ENCODE measurements around the gene LRSAM1. TPM values are rescaled to one million over a fixed set of nuclear protein-coding genes. Genes with fewer than 3 reads are reported as not detected.

Gene LRSAM1
- total and polyA plus RNA-seq, 2 donors from 2014 or later, result 15.8 to 24.6 TPM

GRCh38 chr9:127529671-127530070 lies 78.4 kb downstream of the LRSAM1 start:
- TF ChIP-seq CTCF (IDR thresholded peaks at IDR 0.05; ENCODE audit: borderline replicate concordance, extremely low read depth, insufficient read depth), result no peak
- intact Hi-C loops (cut with DNase I), result no loop called here
- H3K4me1 ChIP-seq (ENCODE audit: control insufficient read depth in 2 of 3, insufficient read depth in 2 of 3, low read depth in 1 of 3, low read length in 3 of 3), result peaks cover 0 to 3% (median 0%) of the 10 kb centered on the region in 3 donors
- H3K27ac ChIP-seq (ENCODE audit: low read depth in 2 of 2, low read length in 2 of 2), result no peak overlapping the region
- H3K4me3 ChIP-seq (ENCODE audit: low read length in 3 of 3), result no peak overlapping the region
- FAIRE-seq, result no peak
- H3K9ac ChIP-seq (ENCODE audit: low read length in 3 of 3), result no peak overlapping the region
- no peaks in the 10 kb centered on the region for H3K27me3 ChIP-seq (ENCODE audit: control insufficient read depth, insufficient read depth, low read length)
- DNase-seq, result no peak
- peaks cover 0 to 9% (median 5%) of the 10 kb centered on the region in 3 donors for H3K9me3 ChIP-seq (ENCODE audit: control insufficient read depth in 2 of 3, insufficient read depth in 1 of 3, low read length in 3 of 3)
- H3K36me3 ChIP-seq (ENCODE audit: control insufficient read depth in 2 of 3, insufficient read depth in 3 of 3, low read length in 3 of 3), result peaks cover 2 to 8% (median 6%) of the 10 kb centered on the region in 3 donors

- Histone ChIP-seq H3K36me3 (ENCODE audit: control insufficient read depth in 2 of 3, insufficient read depth in 3 of 3, low read length in 3 of 3) (peaks cover 0 to 5% (median under 1%) of the 10 kb centered on the region in 3 donors), H3K4me3 (ENCODE audit: low read length in 3 of 3) (no peak overlapping the region), H3K27ac (ENCODE audit: low read depth in 2 of 2, low read length in 2 of 2) (no peak overlapping the region), H3K4me1 (ENCODE audit: control insufficient read depth in 2 of 3, insufficient read depth in 2 of 3, low read depth in 1 of 3, low read length in 3 of 3) (peaks cover 0 to 5% (median 0%) of the 10 kb centered on the region in 3 donors), H3K9ac (ENCODE audit: low read length in 3 of 3) (no peak overlapping the region), H3K9me3 (ENCODE audit: control insufficient read depth in 2 of 3, insufficient read depth in 1 of 3, low read length in 3 of 3) (peaks cover 0 to 6% (median 5%) of the 10 kb centered on the region in 3 donors), H3K27me3 (ENCODE audit: control insufficient read depth, insufficient read depth, low read length) (no peaks in the 10 kb centered on the region)
- TF ChIP-seq CTCF (IDR thresholded peaks at IDR 0.05; ENCODE audit: borderline replicate concordance, extremely low read depth, insufficient read depth), result no peak
- intact Hi-C loops (cut with DNase I), result no loop called here
- DNase-seq, result no peak
- no peak for FAIRE-seq
Observed at GRCh38 chr9:127530206-127530941, 79.1 kb downstream of the LRSAM1 start.

- no peak for DNase-seq
- TF ChIP-seq CTCF (IDR thresholded peaks at IDR 0.05; ENCODE audit: borderline replicate concordance, extremely low read depth, insufficient read depth), result no peak
- Histone ChIP-seq H3K27ac (ENCODE audit: low read depth in 2 of 2, low read length in 2 of 2) (no peak overlapping the region), H3K36me3 (ENCODE audit: control insufficient read depth in 2 of 3, insufficient read depth in 3 of 3, low read length in 3 of 3) (no peaks in the 10 kb centered on the region), H3K9me3 (ENCODE audit: control insufficient read depth in 2 of 3, insufficient read depth in 1 of 3, low read length in 3 of 3) (no peaks in the 10 kb centered on the region), H3K9ac (ENCODE audit: low read length in 3 of 3) (no peak overlapping the region), H3K4me1 (ENCODE audit: control insufficient read depth in 2 of 3, insufficient read depth in 2 of 3, low read depth in 1 of 3, low read length in 3 of 3) (peaks cover 0 to 8% (median 0%) of the 10 kb centered on the region in 3 donors), H3K4me3 (ENCODE audit: low read length in 3 of 3) (no peak overlapping the region), H3K27me3 (ENCODE audit: control insufficient read depth, insufficient read depth, low read length) (no peaks in the 10 kb centered on the region)
- intact Hi-C loops (cut with DNase I), result no loop called here
- FAIRE-seq, result no peak
Observed at GRCh38 chr9:127531676-127532075, 80.4 kb downstream of the LRSAM1 start.

Data from kidney (tissue), 14 donors.